Prostate gland (tissue), 2 donors: Measurements from ENCODE around the gene HBS1L. TPM values are rescaled to one million over a fixed set of nuclear protein-coding genes. Genes with fewer than 3 reads are reported as not detected.

Experiments used
- DNase-seq: peaks from one replicate; pipeline ENCODE4 v3.0.0-alpha.2; 2019; ENCODE audit warnings: low spot score
- H3K27ac ChIP-seq, 2 donors: fragments of 200-600 bp; sonication (generic); 2 replicates each; pipeline ENCODE4 v1.5.1; 2017 to 2019
- H3K27me3 ChIP-seq: fragments of 200-600 bp; sonication (generic); replicated peaks from 2 replicates; pipeline ENCODE4 v1.5.1; 2019; ENCODE audit not compliant: insufficient read depth
- H3K36me3 ChIP-seq, 2 donors: fragments of 200-600 bp; sonication (generic); 1 replicate in 1 of 2; 2 replicates in 1 of 2; pipeline versions ENCODE4 v1.5.1 to v1.8.1; 2017 to 2019
- H3K4me1 ChIP-seq: fragments of 200-600 bp; sonication (generic); replicated peaks from 2 replicates; pipeline ENCODE4 v1.5.1; 2019
- H3K4me3 ChIP-seq, 2 donors: fragments of 200-600 bp; sonication (generic); 2 replicates each; pipeline ENCODE4 v1.5.1; 2017 to 2019
- H3K9me3 ChIP-seq: fragments of 200-600 bp; sonication (generic); 2 replicates; pipeline ENCODE4 v1.5.1; 2017
- POLR2A ChIP-seq: fragments of 450-650 bp; IDR thresholded peaks from one replicate; pipeline ENCODE4 v1.6.1; 2016; ENCODE audit warnings: antibody characterized with exemption, mild to moderate bottlenecking
- POLR2AphosphoS5 ChIP-seq: sonication (generic); formaldehyde crosslinking; IDR thresholded peaks from one replicate; pipeline ENCODE4 v1.6.1; 2017; ENCODE audit warnings: antibody characterized with exemption
- WGBS: methylation state at CpG from one replicate; pipeline ENCODE4 v1.1.5; 2018; 5-methylcytosine and 5-hydroxymethylcytosine counted together
- intact Hi-C: fragments of 100-400 bp; cut with DNase I; formaldehyde crosslinking; loops from one replicate; pipeline ENCODE4 v1.14.2; 2022
- total RNA-seq, 2 donors: library from RNA; depleted of rRNA; stranded (reverse); fragments of >200 nt; gene quantifications; one replicate each; pipeline ENCODE4 v1.1.0, GENCODE V29; 2016
- TF ChIP-seq, protein P1 (sequence below), 4 experiments: fragments of 200-600 bp in 2 of 4; fragments of 450-650 bp in 2 of 4; sonication (generic) in 2 of 4; IDR thresholded peaks; 1 replicate in 3 of 4; 2 replicates in 1 of 4; pipeline ENCODE4 v1.5.1; 2016 to 2019; ENCODE audit warnings: antibody characterized with exemption in 4 of 4, mild to moderate bottlenecking in 2 of 4, moderate library complexity in 2 of 4

HBS1L gene
- total RNA-seq, 2 donors from 2014 or later, result 54.2 to 72.1 TPM

- Histone ChIP-seq H3K36me3 (no peaks in the 10 kb centered on the region), H3K4me3 (no peak overlapping the region), H3K27ac (no peak overlapping the region), H3K9me3 (no peaks in the 10 kb centered on the region), H3K27me3 (no peaks in the 10 kb centered on the region), H3K4me1 (no peaks in the 10 kb centered on the region)
- DNase-seq, result no peak
- no peak for TF ChIP-seq POLR2AphosphoS5
- TF ChIP-seq, protein P1, sequence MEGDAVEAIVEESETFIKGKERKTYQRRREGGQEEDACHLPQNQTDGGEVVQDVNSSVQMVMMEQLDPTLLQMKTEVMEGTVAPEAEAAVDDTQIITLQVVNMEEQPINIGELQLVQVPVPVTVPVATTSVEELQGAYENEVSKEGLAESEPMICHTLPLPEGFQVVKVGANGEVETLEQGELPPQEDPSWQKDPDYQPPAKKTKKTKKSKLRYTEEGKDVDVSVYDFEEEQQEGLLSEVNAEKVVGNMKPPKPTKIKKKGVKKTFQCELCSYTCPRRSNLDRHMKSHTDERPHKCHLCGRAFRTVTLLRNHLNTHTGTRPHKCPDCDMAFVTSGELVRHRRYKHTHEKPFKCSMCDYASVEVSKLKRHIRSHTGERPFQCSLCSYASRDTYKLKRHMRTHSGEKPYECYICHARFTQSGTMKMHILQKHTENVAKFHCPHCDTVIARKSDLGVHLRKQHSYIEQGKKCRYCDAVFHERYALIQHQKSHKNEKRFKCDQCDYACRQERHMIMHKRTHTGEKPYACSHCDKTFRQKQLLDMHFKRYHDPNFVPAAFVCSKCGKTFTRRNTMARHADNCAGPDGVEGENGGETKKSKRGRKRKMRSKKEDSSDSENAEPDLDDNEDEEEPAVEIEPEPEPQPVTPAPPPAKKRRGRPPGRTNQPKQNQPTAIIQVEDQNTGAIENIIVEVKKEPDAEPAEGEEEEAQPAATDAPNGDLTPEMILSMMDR (IDR thresholded peaks at IDR 0.05), result no peak
- TF ChIP-seq POLR2A, result no peak
- WGBS, result 42% methylated on average over 1 of the region's 1 CpG
- intact Hi-C loops, result no loop called here
Observed at GRCh38 chr6:134984821-134985220, 69.8 kb downstream of the HBS1L start.

- TF ChIP-seq POLR2A, result no peak
- TF ChIP-seq, protein P1 (IDR thresholded peaks at IDR 0.05), result no peak
- no peak for TF ChIP-seq POLR2AphosphoS5
- Histone ChIP-seq H3K4me3 (no peak overlapping the region), H3K4me1 (no peaks in the 10 kb centered on the region), H3K9me3 (no peaks in the 10 kb centered on the region), H3K27me3 (no peaks in the 10 kb centered on the region), H3K27ac (no peak overlapping the region), H3K36me3 (peaks cover 0 to 4% of the 10 kb centered on the region in 2 donors)
- intact Hi-C loops, result no loop called here
- no peak for DNase-seq
- 87% methylated on average over 2 of the region's 2 CpGs for WGBS
Observed at GRCh38 chr6:134983823-134984222, 70.8 kb downstream of the HBS1L start.

GRCh38 chr6:134982161-134982560 is 72.5 kb downstream of the HBS1L start:
- no peak overlapping the region for H3K27ac ChIP-seq
- intact Hi-C loops, result no loop called here
- no peak for DNase-seq
- 94% methylated on average over 3 of the region's 3 CpGs for WGBS
- H3K9me3 ChIP-seq, result no peaks in the 10 kb centered on the region
- no peak overlapping the region for H3K4me3 ChIP-seq
- no peak for TF ChIP-seq POLR2A
- no peak for TF ChIP-seq POLR2AphosphoS5
- TF ChIP-seq, protein P1 (IDR thresholded peaks at IDR 0.05), result no peak
- H3K36me3 ChIP-seq, result peaks cover 0 to 4% of the 10 kb centered on the region in 2 donors
- no peaks in the 10 kb centered on the region for H3K4me1 ChIP-seq
- H3K27me3 ChIP-seq, result no peaks in the 10 kb centered on the region

DNA sequence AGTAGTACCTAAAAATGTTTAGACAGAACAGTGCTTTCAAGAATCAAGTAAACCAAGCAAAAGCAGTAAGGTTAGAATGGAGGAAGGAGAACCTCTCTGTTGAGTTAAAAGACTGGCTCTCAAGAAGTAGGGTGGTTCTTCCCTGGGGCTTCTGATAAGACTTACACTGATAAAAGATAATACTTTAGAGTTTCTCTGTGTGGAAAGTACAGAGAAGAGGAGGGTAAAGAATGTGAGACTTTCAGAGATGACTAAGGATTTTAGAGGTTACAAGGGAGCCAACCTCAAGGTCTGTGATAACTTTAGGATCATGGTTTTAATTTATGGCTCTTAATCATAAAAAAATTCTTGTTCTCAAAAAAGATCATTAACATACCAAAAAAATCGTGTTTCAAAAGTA is 73.8 kb downstream of the HBS1L start:
- Histone ChIP-seq H3K36me3 (peaks cover 0 to 4% of the 10 kb centered on the region in 2 donors), H3K27me3 (no peaks in the 10 kb centered on the region), H3K27ac (no peak overlapping the region), H3K4me3 (no peak overlapping the region), H3K9me3 (no peaks in the 10 kb centered on the region), H3K4me1 (no peaks in the 10 kb centered on the region)
- WGBS, result 69% methylated on average over 1 of the region's 1 CpG
- DNase-seq, result no peak
- TF ChIP-seq POLR2A, result no peak
- TF ChIP-seq, protein P1 (IDR thresholded peaks at IDR 0.05), result no peak
- intact Hi-C loops, result no loop called here

GRCh38 chr6:134979142-134979541 is 75.5 kb downstream of the HBS1L start:
- no peaks in the 10 kb centered on the region for H3K4me1 ChIP-seq
- no peak for DNase-seq
- H3K4me3 ChIP-seq, result no peak overlapping the region
- no peaks in the 10 kb centered on the region for H3K9me3 ChIP-seq
- TF ChIP-seq POLR2A, result no peak
- TF ChIP-seq POLR2AphosphoS5, result no peak
- TF ChIP-seq, protein P1 (IDR thresholded peaks at IDR 0.05), result no peak
- H3K27me3 ChIP-seq, result no peaks in the 10 kb centered on the region
- peaks cover 0 to 4% of the 10 kb centered on the region in 2 donors for H3K36me3 ChIP-seq
- 93% methylated on average over 6 of the region's 6 CpGs for WGBS
- intact Hi-C loops, result no loop called here
- no peak overlapping the region for H3K27ac ChIP-seq
